Hematopoietic multipotent progenitor cell treated with erythropoietin and hydrocortisone succinate and interleukin-3 and kit ligand, for 6 days (in vitro differentiated cells): ENCODE measurements around the gene SPAG7.

ENCODE experiments used
- DNase-seq: peaks from one replicate; pipeline ENCODE4 v3.0.0-alpha.2; 2015

SPAG7 gene

GRCh38 chr17:4949321-4950074, 18.1 kb downstream of the SPAG7 start:
- DNase-seq, result peak; percentile 81

GRCh38 chr17:4948931-4949320, 18.7 kb downstream of the SPAG7 start:
- peak; percentile 91 for DNase-seq

GRCh38 chr17:4948166-4948930, 19.3 kb downstream of the SPAG7 start, which contains the start of gene PFN1:
PFN1 (minus strand) TSS chr17:4948530; CDS start chr17:4948394, 136 bp downstream.
- peak; percentile 97 for DNase-seq

GRCh38 chr17:4947411-4948165, 20.0 kb downstream of the SPAG7 start:
- peak; percentile 75 for DNase-seq

- peak; percentile 51 for DNase-seq
Measured at GRCh38 chr17:4947010-4947410, 20.6 kb downstream of the SPAG7 start.

GRCh38 chr17:4946312-4946976, 21.2 kb downstream of the SPAG7 start:
- DNase-seq, result no peak

- DNase-seq, result no peak
Measured at GRCh38 chr17:4945944-4946280, 21.7 kb downstream of the SPAG7 start.

GRCh38 chr17:4945176-4945943, 22.3 kb downstream of the SPAG7 start:
- DNase-seq, result peak; percentile 92

- no peak for DNase-seq
Measured at GRCh38 chr17:4944554-4945175, 23.0 kb downstream of the SPAG7 start.

GRCh38 chr17:4944163-4944553, 23.5 kb downstream of the SPAG7 start:
- peak; percentile 89 for DNase-seq

- no peak for DNase-seq
Measured at GRCh38 chr17:4942760-4943508, 24.7 kb downstream of the SPAG7 start.

GRCh38 chr17:4941319-4941610, 26.4 kb downstream of the SPAG7 start:
- peak; percentile 38 for DNase-seq

- DNase-seq, result peak; percentile 49
Measured at GRCh38 chr17:4940555-4941318, 26.9 kb downstream of the SPAG7 start.

GRCh38 chr17:4939796-4940554, 27.6 kb downstream of the SPAG7 start, which contains the start of the genes RNF167 and SLC25A11:
RNF167 (plus strand) TSS chr17:4940268; CDS start chr17:4940910, 642 bp downstream.
SLC25A11 (minus strand) TSS chr17:4940046; CDS start chr17:4939910, 136 bp downstream.
- DNase-seq, result peak; percentile 100

GRCh38 chr17:4939546-4939795, 28.1 kb downstream of the SPAG7 start:
- DNase-seq, result no peak

- DNase-seq, result peak; percentile 57
Measured at GRCh38 chr17:4938688-4939545, 28.7 kb downstream of the SPAG7 start.

GRCh38 chr17:4938069-4938491, 29.5 kb downstream of the SPAG7 start:
- no peak for DNase-seq

- no peak for DNase-seq
Measured at GRCh38 chr17:4937553-4937952, 30.1 kb downstream of the SPAG7 start.

GRCh38 chr17:4936436-4936835, 31.2 kb downstream of the SPAG7 start:
- DNase-seq, result no peak
